Stimulated activated CD4-positive, alpha-beta T cell treated with anti-CD3 and anti-CD28 coated beads, Interleukin-15, amount 100 ng/mL, for 24 hours (primary cell): Measurements from ENCODE around the gene PIP.
"Not testable (repeated sequence)": the region's sequence is repeated elsewhere in the genome, so short reads cannot be mapped to it uniquely, and the experiment has no call there.

Source experiments
- DNase-seq: peaks from one replicate; pipeline ENCODE4 v3.0.0-alpha.2; 2020

Gene PIP

DNA sequence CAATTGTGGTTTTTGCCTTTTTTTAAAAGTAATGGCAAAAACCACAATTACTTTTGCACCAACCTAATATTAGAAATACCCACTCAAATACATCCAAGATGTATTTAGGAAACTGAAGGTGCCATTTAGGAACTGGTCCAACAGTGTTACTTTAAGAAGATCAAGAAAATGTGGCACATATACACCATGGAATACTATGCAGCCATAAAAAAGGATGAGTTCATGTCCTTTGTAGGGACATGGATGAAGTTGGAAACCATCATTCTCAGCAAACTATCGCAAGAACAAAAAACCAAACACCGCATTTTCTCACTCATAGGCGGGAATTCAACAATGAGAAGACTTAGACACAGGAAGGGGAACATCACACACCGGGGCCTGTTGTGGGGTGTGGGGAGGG is 48.9 kb downstream of the PIP start:
- not testable (repeated sequence) for DNase-seq

DNA sequence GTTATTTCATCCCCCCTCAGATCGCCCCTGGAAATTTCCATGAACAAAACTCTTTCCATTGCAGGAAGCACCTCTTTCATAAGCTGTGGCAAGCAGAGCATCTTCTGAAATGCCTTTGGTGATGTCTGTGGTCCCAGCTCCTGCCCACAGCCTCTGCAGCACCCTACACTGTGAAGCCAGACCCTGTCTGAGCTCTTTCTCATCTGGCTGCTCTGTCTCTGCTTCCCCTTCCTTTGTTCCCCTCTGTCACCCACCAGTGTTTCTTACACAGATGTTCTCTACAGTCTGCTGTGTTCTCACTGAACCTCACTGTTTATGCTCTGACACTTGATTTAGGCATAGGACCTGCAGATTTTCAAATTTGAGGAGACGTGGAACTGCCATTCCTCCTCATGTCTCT is 49.5 kb downstream of the PIP start:
- DNase-seq: no peak

DNA sequence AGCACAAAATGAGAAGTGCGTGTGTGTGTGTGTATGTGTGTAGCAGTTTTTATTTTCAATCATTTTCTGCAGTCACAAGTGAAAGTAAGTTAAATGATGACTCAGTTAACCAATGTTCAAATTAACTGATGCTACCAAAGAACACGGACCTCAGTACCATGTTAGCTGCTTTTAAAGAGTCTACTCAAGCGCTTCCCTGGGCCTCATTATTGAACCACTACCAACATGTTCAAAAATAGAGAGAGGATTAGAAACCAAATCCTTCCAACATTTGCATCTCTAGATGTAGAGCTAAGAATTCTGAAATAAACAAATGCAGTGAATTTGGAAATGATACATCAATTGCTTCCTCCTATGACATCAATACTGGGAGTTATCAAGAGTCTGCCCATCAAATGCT is 51.1 kb downstream of the PIP start, which contains the start of gene TAS2R39:
TAS2R39 (plus strand) TSS at position 396 of the 400 bp plus-strand sequence; CDS start at position 396, 0 bp downstream.
- no peak for DNase-seq

DNA sequence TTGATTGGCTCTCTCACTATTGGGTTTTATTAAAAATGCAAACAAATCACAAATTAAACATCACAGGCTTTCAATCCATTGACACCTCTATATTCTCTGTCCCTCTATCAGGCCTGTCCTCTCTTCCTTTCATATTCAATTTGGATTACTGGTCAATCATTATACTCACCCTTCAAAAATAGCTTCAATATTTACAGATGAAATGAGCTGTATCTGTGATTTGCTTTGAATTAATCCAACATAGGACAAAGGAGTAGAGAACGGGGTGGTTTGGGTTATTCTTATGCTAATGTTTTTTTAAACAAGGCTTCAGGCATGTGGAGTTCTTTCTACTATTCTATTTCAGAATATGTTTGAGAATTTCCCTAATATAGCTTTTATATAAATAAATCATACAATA is 53.7 kb downstream of the PIP start:
- DNase-seq: no peak

DNA sequence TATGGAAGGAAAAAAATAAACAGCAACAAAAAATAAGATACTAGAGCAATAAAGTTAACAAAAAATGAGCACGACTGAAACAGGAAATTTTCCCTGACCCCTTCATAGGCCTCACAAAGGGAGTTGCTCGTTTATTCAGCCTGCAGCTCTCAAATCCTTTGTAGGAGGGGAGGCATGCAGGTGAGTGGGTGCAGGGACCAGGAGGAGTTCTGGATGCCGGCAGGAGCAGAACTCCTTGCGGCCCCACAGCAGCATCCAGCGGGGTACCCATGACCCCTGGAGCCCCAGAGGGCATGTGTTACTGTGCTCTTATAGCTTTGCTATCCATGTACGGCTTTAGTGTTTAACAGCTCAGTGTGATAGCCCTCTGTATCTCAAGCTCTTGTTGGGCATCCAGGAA is 57.1 kb downstream of the PIP start:
- no peak for DNase-seq
